ENCODE measurements around the gene SERPINA9. TPM values are rescaled to one million over a fixed set of nuclear protein-coding genes. Genes with fewer than 3 reads are reported as not detected.

SERPINA9 gene
- total RNA-seq, 1 experiment from 2014 or later = not detected

DNA sequence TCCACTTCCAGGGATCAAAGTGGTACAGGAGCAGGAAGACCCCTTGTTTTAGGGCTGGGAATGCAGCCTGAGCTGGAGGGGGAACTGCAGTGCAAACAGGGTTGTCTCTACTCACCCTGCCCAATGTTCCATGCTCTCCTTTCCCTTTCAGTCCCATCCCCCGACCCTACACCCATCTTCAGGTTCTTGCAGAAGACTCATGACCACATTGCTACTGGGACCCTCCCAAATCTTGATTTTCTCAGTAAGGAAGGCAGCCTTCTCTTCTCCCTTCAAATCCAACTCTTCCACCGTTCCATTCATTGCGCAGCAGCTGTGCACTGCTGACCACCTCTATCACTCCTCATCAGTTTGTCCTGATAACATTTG lies 25.3 kb downstream of the SERPINA9 start:
- Mint-ChIP-seq H3K27ac (ENCODE audit: unreplicated experiment) (no peak overlapping the region), H3K9me3 (ENCODE audit: low read depth, unreplicated experiment) (no peaks in the 10 kb centered on the region), H3K36me3 (ENCODE audit: insufficient read depth, unreplicated experiment) (peaks cover 5% of the 10 kb centered on the region), H3K27me3 (ENCODE audit: unreplicated experiment) (peaks cover 100% of the 10 kb centered on the region), H3K4me3 (ENCODE audit: low read depth, unreplicated experiment) (no peak overlapping the region), H3K4me1 (ENCODE audit: low read depth, unreplicated experiment) (no peaks in the 10 kb centered on the region)
- TF ChIP-seq, protein P1, sequence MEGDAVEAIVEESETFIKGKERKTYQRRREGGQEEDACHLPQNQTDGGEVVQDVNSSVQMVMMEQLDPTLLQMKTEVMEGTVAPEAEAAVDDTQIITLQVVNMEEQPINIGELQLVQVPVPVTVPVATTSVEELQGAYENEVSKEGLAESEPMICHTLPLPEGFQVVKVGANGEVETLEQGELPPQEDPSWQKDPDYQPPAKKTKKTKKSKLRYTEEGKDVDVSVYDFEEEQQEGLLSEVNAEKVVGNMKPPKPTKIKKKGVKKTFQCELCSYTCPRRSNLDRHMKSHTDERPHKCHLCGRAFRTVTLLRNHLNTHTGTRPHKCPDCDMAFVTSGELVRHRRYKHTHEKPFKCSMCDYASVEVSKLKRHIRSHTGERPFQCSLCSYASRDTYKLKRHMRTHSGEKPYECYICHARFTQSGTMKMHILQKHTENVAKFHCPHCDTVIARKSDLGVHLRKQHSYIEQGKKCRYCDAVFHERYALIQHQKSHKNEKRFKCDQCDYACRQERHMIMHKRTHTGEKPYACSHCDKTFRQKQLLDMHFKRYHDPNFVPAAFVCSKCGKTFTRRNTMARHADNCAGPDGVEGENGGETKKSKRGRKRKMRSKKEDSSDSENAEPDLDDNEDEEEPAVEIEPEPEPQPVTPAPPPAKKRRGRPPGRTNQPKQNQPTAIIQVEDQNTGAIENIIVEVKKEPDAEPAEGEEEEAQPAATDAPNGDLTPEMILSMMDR (IDR thresholded peaks at IDR 0.05; ENCODE audit: unreplicated experiment) = no peak
- CTCF ChIA-PET = no interaction called here
- intact Hi-C loops (cut with micrococcal nuclease; ENCODE audit: unreplicated experiment) = no loop called here
- DNase-seq = no peak
- BruUV-seq (replicated peaks) = no TSS peak

DNA sequence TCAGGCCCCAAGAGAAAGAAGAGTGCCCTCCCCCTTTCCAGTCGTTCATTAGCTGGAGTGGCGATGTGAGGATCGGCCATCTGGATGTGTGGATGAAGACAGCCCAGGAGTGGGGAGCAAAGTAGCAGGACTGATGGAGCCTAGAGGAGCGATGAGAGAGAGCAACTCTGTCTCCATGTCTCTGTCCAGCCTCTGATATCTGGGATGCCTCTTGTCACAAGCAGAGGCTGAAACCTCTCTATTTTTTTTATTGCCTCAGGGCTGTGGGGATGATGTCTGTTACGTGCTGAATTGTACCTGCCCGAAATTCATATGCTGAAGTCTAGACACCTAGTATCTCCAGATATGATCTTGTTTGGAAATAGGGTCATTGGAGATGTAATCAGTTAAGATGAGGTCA lies 26.1 kb downstream of the SERPINA9 start:
- Mint-ChIP-seq H3K4me1 (ENCODE audit: low read depth, unreplicated experiment) (no peaks in the 10 kb centered on the region), H3K27ac (ENCODE audit: unreplicated experiment) (no peak overlapping the region), H3K27me3 (ENCODE audit: unreplicated experiment) (peaks cover 96% of the 10 kb centered on the region), H3K9me3 (ENCODE audit: low read depth, unreplicated experiment) (no peaks in the 10 kb centered on the region), H3K36me3 (ENCODE audit: insufficient read depth, unreplicated experiment) (peaks cover 5% of the 10 kb centered on the region), H3K4me3 (ENCODE audit: low read depth, unreplicated experiment) (no peak overlapping the region)
- TF ChIP-seq, protein P1 (IDR thresholded peaks at IDR 0.05; ENCODE audit: unreplicated experiment) = no peak
- intact Hi-C loops (cut with micrococcal nuclease; ENCODE audit: unreplicated experiment) = no loop called here
- DNase-seq = no peak
- CTCF ChIA-PET = interaction anchor here (0.6 kb wide), 1 partner anchor 16 kb away, joined by 3 read pairs; no protein-coding TSS in a partner anchor
- BruUV-seq (replicated peaks) = no TSS peak

DNA sequence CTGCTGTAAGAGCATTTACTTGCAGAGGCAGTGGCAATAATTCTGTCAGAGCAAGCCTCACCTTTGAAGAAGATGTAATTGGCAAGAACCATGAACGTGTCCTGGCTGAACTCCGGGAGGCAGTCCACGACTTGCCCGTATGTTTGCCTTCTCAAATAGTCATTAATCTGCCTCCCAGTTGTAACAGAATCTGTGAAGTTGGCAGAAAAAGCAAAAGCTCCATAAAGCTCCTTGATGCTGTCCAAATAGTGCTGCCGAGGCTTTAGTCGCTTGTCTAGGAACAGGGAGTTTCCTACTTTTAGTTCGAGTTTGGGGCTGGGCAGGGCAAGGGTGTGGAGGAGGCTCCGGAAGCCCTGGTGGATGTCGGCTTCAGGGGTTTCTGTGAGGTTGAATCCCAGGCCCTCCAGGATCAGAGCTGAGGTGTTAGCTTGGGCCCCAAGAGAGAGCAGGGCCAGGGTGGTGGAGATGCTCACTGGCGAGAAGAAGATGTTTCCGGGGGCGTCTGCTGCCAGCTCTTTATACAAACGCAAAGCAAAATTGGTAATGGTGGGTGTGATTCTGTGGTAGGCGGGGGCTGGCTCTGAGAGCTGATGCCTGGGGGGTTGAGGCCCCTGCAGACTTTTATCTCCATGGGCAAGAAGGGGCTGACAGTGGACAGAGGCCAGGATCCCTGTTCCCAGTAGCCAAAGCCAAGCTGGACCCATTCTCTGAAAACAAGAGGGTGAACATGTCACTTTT lies 27.8 kb downstream of the SERPINA9 start:
- Mint-ChIP-seq H3K27me3 (ENCODE audit: unreplicated experiment) (peaks cover 93% of the 10 kb centered on the region), H3K4me3 (ENCODE audit: low read depth, unreplicated experiment) (no peak overlapping the region), H3K27ac (ENCODE audit: unreplicated experiment) (no peak overlapping the region), H3K9me3 (ENCODE audit: low read depth, unreplicated experiment) (no peaks in the 10 kb centered on the region), H3K4me1 (ENCODE audit: low read depth, unreplicated experiment) (no peaks in the 10 kb centered on the region), H3K36me3 (ENCODE audit: insufficient read depth, unreplicated experiment) (no peaks in the 10 kb centered on the region)
- intact Hi-C loops (cut with micrococcal nuclease; ENCODE audit: unreplicated experiment) = no loop called here
- no peak for DNase-seq
- CTCF ChIA-PET = interaction anchor here (0.8 kb wide), 1 partner anchor 38 kb away, joined by 4 read pairs; no protein-coding TSS in a partner anchor
- TF ChIP-seq, protein P1 (IDR thresholded peaks at IDR 0.05; ENCODE audit: unreplicated experiment) = no peak
- BruUV-seq (replicated peaks) = no TSS peak

DNA sequence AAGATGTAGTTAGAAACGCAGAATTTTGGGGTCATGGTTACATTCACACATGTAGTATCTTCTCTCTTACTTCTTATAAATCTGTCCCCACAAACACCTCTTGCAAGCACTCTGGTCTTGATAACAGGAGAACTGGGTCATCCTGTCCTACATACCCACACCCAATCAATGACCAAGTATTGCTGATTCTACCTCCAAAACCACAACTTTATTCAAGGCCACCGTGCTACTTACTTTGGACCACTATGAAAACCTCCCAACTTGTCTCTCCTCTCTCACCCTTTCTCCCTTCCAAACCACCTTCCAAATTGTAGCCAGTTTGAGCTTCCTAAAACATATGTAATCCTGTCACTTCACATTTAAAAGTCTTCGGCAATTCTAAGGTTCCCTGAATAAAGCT lies 28.8 kb downstream of the SERPINA9 start:
- peaks cover 93% of the 10 kb centered on the region for H3K27me3 Mint-ChIP-seq (ENCODE audit: unreplicated experiment)
- intact Hi-C loops (cut with micrococcal nuclease; ENCODE audit: unreplicated experiment) = no loop called here
- no peak overlapping the region for H3K4me3 Mint-ChIP-seq (ENCODE audit: low read depth, unreplicated experiment)
- H3K27ac Mint-ChIP-seq (ENCODE audit: unreplicated experiment) = no peak overlapping the region
- no peaks in the 10 kb centered on the region for H3K36me3 Mint-ChIP-seq (ENCODE audit: insufficient read depth, unreplicated experiment)
- DNase-seq = no peak
- H3K9me3 Mint-ChIP-seq (ENCODE audit: low read depth, unreplicated experiment) = no peaks in the 10 kb centered on the region
- H3K4me1 Mint-ChIP-seq (ENCODE audit: low read depth, unreplicated experiment) = no peaks in the 10 kb centered on the region
- BruUV-seq (replicated peaks) = no TSS peak
- TF ChIP-seq, protein P1 (IDR thresholded peaks at IDR 0.05; ENCODE audit: unreplicated experiment) = no peak
- CTCF ChIA-PET = no interaction called here
